WTC11 (cell line): Measurements from ENCODE around the gene RPH3AL. TPM values are rescaled to one million over a fixed set of nuclear protein-coding genes. Genes with fewer than 3 reads are reported as not detected.

Source experiments
- ATAC-seq: fragments of 200-7000 bp; cut with Tn5 transposase; 2 replicates; pipeline ENCODE4 v1.10.0; 2021; ENCODE audit warnings: mild to moderate bottlenecking, moderate library complexity
- CTCF ChIA-PET: fragments of 300-600 bp; sonication (Branson Sonifier 250); formaldehyde crosslinking; loops from one replicate; lab custom pipeline; 2021; ENCODE audit warnings: antibody characterized with exemption; lab: Charles Lee
- POLR2A ChIA-PET: fragments of 350-600 bp; sonication (Branson Sonifier 250); formaldehyde crosslinking; loops from one replicate; lab custom pipeline; 2021; ENCODE audit warnings: antibody characterized with exemption; lab: Charles Lee
- DNase-seq: peaks from one replicate; pipeline ENCODE4 v3.0.0; 2021; ENCODE audit warnings: low spot score
- H3K27ac Mint-ChIP-seq: 2 replicates; pipeline ENCODE4 v1.8.0; 2021; ENCODE audit warnings: mixed read lengths
- H3K27me3 Mint-ChIP-seq: 2 replicates; pipeline ENCODE4 v1.8.0; 2021; ENCODE audit warnings: low read depth, mild to moderate bottlenecking, moderate library complexity, mixed read lengths
- H3K36me3 Mint-ChIP-seq: 2 replicates; pipeline ENCODE4 v1.8.0; 2021; ENCODE audit warnings: mixed read lengths
- H3K4me1 Mint-ChIP-seq: 2 replicates; pipeline ENCODE4 v1.8.0; 2022; ENCODE audit warnings: mixed read lengths
- H3K4me3 Mint-ChIP-seq: 2 replicates; pipeline ENCODE4 v1.8.0; 2021; ENCODE audit warnings: mild to moderate bottlenecking, moderate library complexity, mixed read lengths
- H3K9me3 Mint-ChIP-seq: 2 replicates; pipeline ENCODE4 v1.8.0; 2021; ENCODE audit warnings: mixed read lengths
- ATF6 ChIP-seq: sonication (generic); formaldehyde crosslinking; IDR thresholded peaks from 2 replicates; pipeline ENCODE4 v1.8.1; 2023; ENCODE audit warnings: mild to moderate bottlenecking, missing genetic modification reagents
- CDX4 ChIP-seq: fragments of 250-450 bp; sonication (Bioruptor Pico); IDR thresholded peaks from 2 replicates; pipeline ENCODE4 v1.9.0; 2021; ENCODE audit warnings: moderate library complexity, mild to moderate bottlenecking, inconsistent platforms, borderline replicate concordance
- CREB1 ChIP-seq: sonication (generic); formaldehyde crosslinking; IDR thresholded peaks from 2 replicates; pipeline ENCODE4 v1.8.0; 2023; ENCODE audit warnings: mild to moderate bottlenecking, missing genetic modification reagents
- CTCF ChIP-seq: fragments of 200-600 bp; IDR thresholded peaks from 2 replicates; pipeline ENCODE4 v1.8.0; 2022; ENCODE audit warnings: antibody characterized with exemption
- E2F5 ChIP-seq: sonication (generic); formaldehyde crosslinking; IDR thresholded peaks from 2 replicates; pipeline ENCODE4 v1.8.1; 2022; ENCODE audit warnings: mild to moderate bottlenecking, moderate library complexity, missing genetic modification reagents
- EMX1 ChIP-seq: fragments of 250-450 bp; sonication (Bioruptor Pico); IDR thresholded peaks from 2 replicates; pipeline ENCODE4 v1.8.0; 2021; ENCODE audit warnings: mild to moderate bottlenecking
- ETV6 ChIP-seq: sonication (generic); formaldehyde crosslinking; IDR thresholded peaks from 2 replicates; pipeline ENCODE4 v1.8.1; 2022; ENCODE audit warnings: mild to moderate bottlenecking, missing genetic modification reagents
- FOXK1 ChIP-seq: sonication (generic); formaldehyde crosslinking; IDR thresholded peaks from 2 replicates; pipeline ENCODE4 v1.8.0; 2022; ENCODE audit warnings: mild to moderate bottlenecking, moderate library complexity, missing genetic modification reagents
- FOXP1 ChIP-seq: sonication (generic); formaldehyde crosslinking; IDR thresholded peaks from 2 replicates; pipeline ENCODE4 v1.8.0; 2022; ENCODE audit warnings: missing genetic modification reagents, mild to moderate bottlenecking, moderate library complexity, borderline replicate concordance
- GABPB1 ChIP-seq: sonication (generic); formaldehyde crosslinking; IDR thresholded peaks from 2 replicates; pipeline ENCODE4 v1.8.1; 2023; ENCODE audit warnings: mild to moderate bottlenecking, missing genetic modification reagents
- NFE2L1 ChIP-seq: sonication (generic); formaldehyde crosslinking; IDR thresholded peaks from 2 replicates; pipeline ENCODE4 v1.8.1; 2023; ENCODE audit warnings: missing genetic modification reagents
- NR1H2 ChIP-seq: sonication (generic); formaldehyde crosslinking; IDR thresholded peaks from 2 replicates; pipeline ENCODE4 v1.9.0; 2021; ENCODE audit warnings: mild to moderate bottlenecking, moderate library complexity, missing genetic modification reagents
- SMAD3 ChIP-seq: sonication (generic); formaldehyde crosslinking; IDR thresholded peaks from 2 replicates; pipeline ENCODE4 v1.8.0; 2022; ENCODE audit warnings: missing genetic modification reagents, mild to moderate bottlenecking, borderline replicate concordance
- SMAD4 ChIP-seq: sonication (generic); formaldehyde crosslinking; IDR thresholded peaks from 2 replicates; pipeline ENCODE4 v1.8.0; 2022; ENCODE audit warnings: mild to moderate bottlenecking, missing genetic modification reagents
- SOX15 ChIP-seq: fragments of 250-450 bp; sonication (Bioruptor Pico); IDR thresholded peaks from 2 replicates; pipeline ENCODE4 v1.9.0; 2021; ENCODE audit warnings: mild to moderate bottlenecking
- SP1 ChIP-seq: sonication (generic); formaldehyde crosslinking; conservative IDR thresholded peaks from 2 replicates; pipeline ENCODE4 v1.8.1; 2022; ENCODE audit warnings: missing genetic modification reagents
- TEAD1 ChIP-seq: sonication (generic); formaldehyde crosslinking; IDR thresholded peaks from 2 replicates; pipeline ENCODE4 v1.8.0; 2022; ENCODE audit warnings: mild to moderate bottlenecking, missing genetic modification reagents
- TEAD4 ChIP-seq: sonication (generic); formaldehyde crosslinking; IDR thresholded peaks from 2 replicates; pipeline ENCODE4 v1.8.0; 2022; ENCODE audit warnings: mild to moderate bottlenecking, missing genetic modification reagents
- ZNF138 ChIP-seq: sonication (generic); formaldehyde crosslinking; conservative IDR thresholded peaks from 2 replicates; pipeline ENCODE4 v1.8.1; 2022; ENCODE audit warnings: mild to moderate bottlenecking, moderate library complexity, missing genetic modification reagents
- ZNF219 ChIP-seq: sonication (generic); formaldehyde crosslinking; IDR thresholded peaks from 2 replicates; pipeline ENCODE4 v1.8.0; 2023; ENCODE audit warnings: missing genetic modification reagents, mild to moderate bottlenecking, borderline replicate concordance
- ZNF281 ChIP-seq: sonication (generic); formaldehyde crosslinking; IDR thresholded peaks from 2 replicates; pipeline ENCODE4 v1.8.0; 2023; ENCODE audit warnings: mild to moderate bottlenecking, missing genetic modification reagents
- ZNF317 ChIP-seq: sonication (generic); formaldehyde crosslinking; IDR thresholded peaks from 2 replicates; pipeline ENCODE4 v1.8.1; 2023; ENCODE audit warnings: low read depth, mild to moderate bottlenecking, moderate library complexity, missing genetic modification reagents, borderline replicate concordance
- ZSCAN18 ChIP-seq: fragments of 250-450 bp; sonication (Bioruptor Pico); IDR thresholded peaks from 2 replicates; pipeline ENCODE4 v2.1.2; 2022; ENCODE audit warnings: mild to moderate bottlenecking, moderate library complexity
- total RNA-seq: library from RNA; stranded (reverse); gene quantifications from 3 replicates; pipeline ENCODE4 v1.2.3, GENCODE V29; 2021
- TF ChIP-seq, protein P1 (sequence below): fragments of 250-450 bp; sonication (Bioruptor Pico); IDR thresholded peaks from 2 replicates; pipeline ENCODE4 v1.8.0; 2021; ENCODE audit warnings: mild to moderate bottlenecking

RPH3AL gene
- total RNA-seq, 1 experiment from 2014 or later, result 2.0 TPM

- Mint-ChIP-seq H3K9me3 (no peaks in the 10 kb centered on the region), H3K27me3 (peaks cover 8% of the 10 kb centered on the region), H3K36me3 (no peaks in the 10 kb centered on the region), H3K4me1 (peaks cover 24% of the 10 kb centered on the region), H3K4me3 (no peak overlapping the region), H3K27ac (no peak overlapping the region)
- ChIA-PET CTCF (no interaction called here), POLR2A (no interaction called here)
- no peak for ATAC-seq
- TF ChIP-seq ATF6 (CRISPR knock-in tag) (no peak), E2F5 (no peak), NFE2L1 (CRISPR knock-in tag) (no peak), ZNF219 (CRISPR knock-in tag) (no peak), ZNF138 (CRISPR knock-in tag) (no peak), ZNF317 (CRISPR knock-in tag) (no peak), SP1 (CRISPR knock-in tag) (no peak), ZSCAN18 (CRISPR knock-in tag) (no peak), NR1H2 (CRISPR knock-in tag) (no peak), CTCF (no peak), SMAD3 (no peak), CREB1 (CRISPR knock-in tag) (no peak), EMX1 (CRISPR knock-in tag) (no peak), ETV6 (CRISPR knock-in tag) (no peak), GABPB1 (no peak)
- TF ChIP-seq, protein P1, sequence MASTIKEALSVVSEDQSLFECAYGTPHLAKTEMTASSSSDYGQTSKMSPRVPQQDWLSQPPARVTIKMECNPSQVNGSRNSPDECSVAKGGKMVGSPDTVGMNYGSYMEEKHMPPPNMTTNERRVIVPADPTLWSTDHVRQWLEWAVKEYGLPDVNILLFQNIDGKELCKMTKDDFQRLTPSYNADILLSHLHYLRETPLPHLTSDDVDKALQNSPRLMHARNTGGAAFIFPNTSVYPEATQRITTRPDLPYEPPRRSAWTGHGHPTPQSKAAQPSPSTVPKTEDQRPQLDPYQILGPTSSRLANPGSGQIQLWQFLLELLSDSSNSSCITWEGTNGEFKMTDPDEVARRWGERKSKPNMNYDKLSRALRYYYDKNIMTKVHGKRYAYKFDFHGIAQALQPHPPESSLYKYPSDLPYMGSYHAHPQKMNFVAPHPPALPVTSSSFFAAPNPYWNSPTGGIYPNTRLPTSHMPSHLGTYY (CRISPR knock-in tag), result no peak
- DNase-seq, result no peak
Observed at GRCh38 chr17:325270-326009, 27.2 kb downstream of the RPH3AL start.

DNA sequence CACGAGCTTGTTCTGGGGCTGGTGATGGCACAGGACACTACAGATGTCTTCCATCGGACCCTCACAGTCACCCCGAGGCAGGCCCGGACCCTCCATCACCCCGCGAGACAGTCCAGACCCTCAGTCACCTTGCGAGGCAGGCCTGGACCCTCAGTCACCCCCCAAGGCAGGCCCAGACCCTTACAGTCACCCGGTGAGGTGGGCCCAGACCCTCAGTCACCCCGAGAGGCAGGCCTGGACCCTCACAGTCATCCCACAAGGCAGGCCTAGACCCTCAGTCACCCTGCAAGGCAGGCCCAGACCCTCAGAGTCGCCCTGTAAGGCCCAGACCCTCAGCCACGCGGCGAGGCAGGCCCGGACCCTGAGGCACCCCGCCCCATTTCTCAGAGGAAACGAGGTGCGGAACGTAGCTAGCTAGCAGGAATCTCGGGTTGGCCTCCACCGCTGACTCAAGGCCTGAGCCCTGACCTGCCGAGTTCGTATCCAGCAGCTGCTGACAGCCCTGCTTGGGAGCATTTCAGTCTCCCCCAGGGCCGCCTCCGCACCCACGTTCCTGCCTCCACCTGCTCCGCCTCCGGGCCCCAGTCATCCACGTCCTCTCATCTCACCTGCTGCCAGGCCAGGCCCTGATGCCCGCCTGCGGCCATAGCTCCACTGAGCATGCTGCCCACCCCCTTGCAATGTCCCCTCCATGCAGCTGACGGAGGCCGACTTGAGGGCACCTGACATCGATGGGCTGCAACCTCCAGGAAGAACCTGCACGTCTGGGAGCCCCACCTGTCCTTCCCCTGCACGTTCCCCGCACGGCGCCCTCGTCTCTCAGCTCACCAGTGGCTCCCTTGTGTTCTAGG, 28.7 kb downstream of the RPH3AL start:
- Mint-ChIP-seq H3K4me1 (peaks cover 29% of the 10 kb centered on the region), H3K27me3 (peaks cover 8% of the 10 kb centered on the region), H3K36me3 (no peaks in the 10 kb centered on the region), H3K9me3 (no peaks in the 10 kb centered on the region), H3K4me3 (no peak overlapping the region), H3K27ac (no peak overlapping the region)
- POLR2A ChIA-PET, result no interaction called here
- DNase-seq (no peak), ATAC-seq (no peak)
- CTCF ChIA-PET, result interaction anchor here (1.0 kb wide), 1 partner anchor 15 kb away, joined by 3 read pairs; no protein-coding TSS in a partner anchor
- TF ChIP-seq ZNF281 (CRISPR knock-in tag) (no peak), TEAD4 (CRISPR knock-in tag) (no peak), TEAD1 (CRISPR knock-in tag) (no peak), SMAD4 (CRISPR knock-in tag) (no peak), SOX15 (CRISPR knock-in tag) (no peak), CDX4 (CRISPR knock-in tag) (no peak), FOXK1 (no peak), FOXP1 (CRISPR knock-in tag) (no peak)
